ENCODE data around the gene GALNT16. TPM values are rescaled to one million over a fixed set of nuclear protein-coding genes. Genes with fewer than 3 reads are reported as not detected.

Gene GALNT16
- total RNA-seq, 2 experiments from 2014 or later = not detected

DNA sequence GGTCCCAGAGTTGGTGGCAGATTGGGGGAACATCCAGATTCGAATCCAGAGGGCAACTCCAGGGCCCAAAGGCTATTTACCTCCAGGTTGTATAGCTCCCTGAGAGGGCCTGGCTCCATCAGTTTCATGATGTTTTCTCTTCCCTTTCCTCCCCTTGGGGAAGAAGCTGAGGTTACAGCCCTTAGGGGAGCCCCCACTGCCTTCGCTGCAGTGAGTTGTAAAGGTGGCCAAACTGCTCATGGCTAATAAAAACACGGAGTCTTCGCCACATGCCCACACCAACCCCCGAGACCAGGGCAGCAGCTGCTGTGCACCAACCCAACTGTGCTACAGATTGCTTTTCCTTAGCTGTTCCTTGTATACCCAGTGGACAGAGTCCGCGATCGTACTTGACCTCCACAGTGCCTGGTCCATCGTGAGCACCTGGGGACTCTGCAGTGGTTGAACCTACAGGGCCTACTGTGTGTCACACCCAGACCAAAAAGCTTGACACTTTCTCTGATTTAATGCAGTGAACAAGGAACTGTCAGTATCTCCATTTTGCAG lies 20.9 kb downstream of the GALNT16 start:
- intact Hi-C loops (cut with DNase I, micrococcal nuclease) = no loop called here
- H3K27me3 Mint-ChIP-seq = peaks cover 6% of the 10 kb centered on the region
- no peak overlapping the region for H3K4me3 Mint-ChIP-seq
- ChIA-PET POLR2A (no interaction called here), CTCF (interaction anchor here (1.4 kb wide), 1 partner anchor 18 kb away, joined by 3 read pairs; no protein-coding TSS in a partner anchor)
- peaks cover 2% of the 10 kb centered on the region for H3K9me3 Mint-ChIP-seq
- H3K9me3 ChIP-seq (ENCODE audit: control insufficient read depth in 1 of 2, insufficient read depth in 1 of 2, low read length in 2 of 2) = peaks cover 0 to 4% of the 10 kb centered on the region in 2 experiments
- no peaks in the 10 kb centered on the region for H3K36me3 ChIP-seq (ENCODE audit: insufficient read depth, low read length)
- H3K4me1 Mint-ChIP-seq (ENCODE audit: low read depth) = no peaks in the 10 kb centered on the region
- no peaks in the 10 kb centered on the region for H3K4me1 ChIP-seq (ENCODE audit: insufficient read depth, low read length)
- no peaks in the 10 kb centered on the region for H3K36me3 Mint-ChIP-seq (ENCODE audit: low read depth)
- no peak overlapping the region for H3K4me3 ChIP-seq (ENCODE audit: low read length)
- TF ChIP-seq, protein P1, sequence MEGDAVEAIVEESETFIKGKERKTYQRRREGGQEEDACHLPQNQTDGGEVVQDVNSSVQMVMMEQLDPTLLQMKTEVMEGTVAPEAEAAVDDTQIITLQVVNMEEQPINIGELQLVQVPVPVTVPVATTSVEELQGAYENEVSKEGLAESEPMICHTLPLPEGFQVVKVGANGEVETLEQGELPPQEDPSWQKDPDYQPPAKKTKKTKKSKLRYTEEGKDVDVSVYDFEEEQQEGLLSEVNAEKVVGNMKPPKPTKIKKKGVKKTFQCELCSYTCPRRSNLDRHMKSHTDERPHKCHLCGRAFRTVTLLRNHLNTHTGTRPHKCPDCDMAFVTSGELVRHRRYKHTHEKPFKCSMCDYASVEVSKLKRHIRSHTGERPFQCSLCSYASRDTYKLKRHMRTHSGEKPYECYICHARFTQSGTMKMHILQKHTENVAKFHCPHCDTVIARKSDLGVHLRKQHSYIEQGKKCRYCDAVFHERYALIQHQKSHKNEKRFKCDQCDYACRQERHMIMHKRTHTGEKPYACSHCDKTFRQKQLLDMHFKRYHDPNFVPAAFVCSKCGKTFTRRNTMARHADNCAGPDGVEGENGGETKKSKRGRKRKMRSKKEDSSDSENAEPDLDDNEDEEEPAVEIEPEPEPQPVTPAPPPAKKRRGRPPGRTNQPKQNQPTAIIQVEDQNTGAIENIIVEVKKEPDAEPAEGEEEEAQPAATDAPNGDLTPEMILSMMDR (IDR thresholded peaks at IDR 0.05) = no peak
- DNase-seq (no peak), ATAC-seq (ENCODE audit: poor library complexity) (no peak)
- no peaks in the 10 kb centered on the region for H3K27me3 ChIP-seq (ENCODE audit: control insufficient read depth in 1 of 2, insufficient read depth in 2 of 2, low read length in 2 of 2)
- H3K27ac ChIP-seq (ENCODE audit: low read depth in 1 of 2, low read length in 2 of 2) = no peak overlapping the region
- no peak overlapping the region for H3K27ac Mint-ChIP-seq

DNA sequence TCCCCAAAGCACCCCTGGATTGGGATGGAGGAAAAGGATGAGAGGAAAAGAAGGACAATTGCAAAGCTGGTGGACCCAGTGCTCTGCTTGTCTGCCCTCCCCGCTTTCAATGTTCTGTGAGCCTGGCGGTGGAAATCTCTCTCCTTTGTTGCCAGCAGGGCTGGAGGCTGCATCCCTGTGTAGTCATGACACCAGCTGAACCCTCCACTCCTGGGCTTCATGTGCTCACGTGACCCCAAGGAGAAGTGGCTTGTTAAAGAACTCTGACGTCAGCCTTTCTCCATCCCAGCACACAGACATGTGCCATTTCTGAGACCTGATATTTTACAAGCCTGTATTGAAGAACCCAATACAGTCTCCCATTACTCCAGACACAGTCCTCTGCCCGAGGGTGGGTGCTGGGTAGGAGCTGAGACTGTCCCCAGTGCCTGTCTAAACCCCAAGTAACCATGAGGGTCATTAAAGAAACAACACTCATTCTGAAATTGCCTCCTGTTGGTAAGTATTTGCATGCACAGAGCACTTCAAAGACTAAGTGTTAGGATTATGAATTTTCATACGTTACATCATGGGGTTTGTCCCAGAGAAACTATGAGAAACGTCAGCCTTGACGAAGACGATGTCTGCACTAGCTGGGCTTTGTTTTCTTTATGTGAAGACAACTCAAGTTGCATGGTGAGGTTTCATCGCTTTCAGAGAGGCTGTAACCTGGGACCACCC lies 21.7 kb downstream of the GALNT16 start:
- ChIA-PET CTCF (interaction anchor here (1.4 kb wide), 1 partner anchor 17 kb away, joined by 3 read pairs; no protein-coding TSS in a partner anchor), POLR2A (no interaction called here)
- H3K9me3 ChIP-seq (ENCODE audit: control insufficient read depth in 1 of 2, insufficient read depth in 1 of 2, low read length in 2 of 2) = no peaks in the 10 kb centered on the region
- Mint-ChIP-seq H3K4me1 (ENCODE audit: low read depth) (no peaks in the 10 kb centered on the region), H3K36me3 (ENCODE audit: low read depth) (no peaks in the 10 kb centered on the region), H3K27me3 (peaks cover 6% of the 10 kb centered on the region), H3K27ac (no peak overlapping the region), H3K4me3 (no peak overlapping the region), H3K9me3 (peaks cover 2% of the 10 kb centered on the region)
- no peaks in the 10 kb centered on the region for H3K4me1 ChIP-seq (ENCODE audit: insufficient read depth, low read length)
- no peak overlapping the region for H3K4me3 ChIP-seq (ENCODE audit: low read length)
- H3K27me3 ChIP-seq (ENCODE audit: control insufficient read depth in 1 of 2, insufficient read depth in 2 of 2, low read length in 2 of 2) = no peaks in the 10 kb centered on the region
- DNase-seq (no peak), ATAC-seq (ENCODE audit: poor library complexity) (no peak)
- TF ChIP-seq, protein P1 (IDR thresholded peaks at IDR 0.05) = no peak
- H3K36me3 ChIP-seq (ENCODE audit: insufficient read depth, low read length) = no peaks in the 10 kb centered on the region
- no peak overlapping the region for H3K27ac ChIP-seq (ENCODE audit: low read depth in 1 of 2, low read length in 2 of 2)
- intact Hi-C loops (cut with DNase I, micrococcal nuclease) = no loop called here

DNA sequence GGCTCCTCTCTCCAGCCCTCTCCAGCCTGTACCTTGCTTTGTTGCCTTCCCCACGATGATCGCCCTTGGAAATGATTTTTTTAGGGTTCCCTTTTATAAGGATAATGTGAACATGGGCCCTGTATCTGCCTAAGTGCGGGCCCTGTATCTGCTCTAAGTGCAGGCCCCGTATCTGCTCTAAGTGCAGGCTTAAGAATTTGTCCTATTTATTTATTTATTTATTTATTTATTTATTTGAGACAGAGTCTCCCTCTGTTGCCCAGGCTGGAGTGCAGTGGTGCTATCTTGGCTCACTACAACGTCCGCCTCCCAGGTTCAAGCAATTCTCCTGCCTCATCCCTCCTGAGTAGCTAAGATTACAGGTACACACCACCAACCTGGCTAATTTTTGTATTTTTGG lies 22.5 kb downstream of the GALNT16 start:
- Mint-ChIP-seq H3K36me3 (ENCODE audit: low read depth) (no peaks in the 10 kb centered on the region), H3K4me1 (ENCODE audit: low read depth) (no peaks in the 10 kb centered on the region)
- CTCF ChIA-PET = no interaction called here

More for the DNA sequence above, 22.5 kb downstream of the GALNT16 start:
- H3K9me3 Mint-ChIP-seq = no peaks in the 10 kb centered on the region
- Histone ChIP-seq H3K4me3 (ENCODE audit: low read length) (no peak overlapping the region), H3K9me3 (ENCODE audit: control insufficient read depth in 1 of 2, insufficient read depth in 1 of 2, low read length in 2 of 2) (no peaks in the 10 kb centered on the region), H3K27ac (ENCODE audit: low read depth in 1 of 2, low read length in 2 of 2) (no peak overlapping the region), H3K27me3 (ENCODE audit: control insufficient read depth in 1 of 2, insufficient read depth in 2 of 2, low read length in 2 of 2) (no peaks in the 10 kb centered on the region), H3K4me1 (ENCODE audit: insufficient read depth, low read length) (no peaks in the 10 kb centered on the region), H3K36me3 (ENCODE audit: insufficient read depth, low read length) (no peaks in the 10 kb centered on the region)
- ATAC-seq (ENCODE audit: poor library complexity) (no peak), DNase-seq (no peak)
- POLR2A ChIA-PET = no interaction called here
- H3K4me3 Mint-ChIP-seq = no peak overlapping the region
- TF ChIP-seq, protein P1 (IDR thresholded peaks at IDR 0.05) = no peak
- no peak overlapping the region for H3K27ac Mint-ChIP-seq
- intact Hi-C loops (cut with DNase I, micrococcal nuclease) = no loop called here
- H3K27me3 Mint-ChIP-seq = no peaks in the 10 kb centered on the region

All from CD4-positive, alpha-beta T cell (primary cell).